CD4-positive, alpha-beta T cell treated with Interleukin-4 for 4 hours (primary cell): ENCODE results near the gene AKNA.

ENCODE experiments used
- DNase-seq: peaks from one replicate; pipeline ENCODE4 v3.0.0-alpha.2; 2020

The AKNA gene

GRCh38 chr9:114316605-114317230, 71.1 kb downstream of the AKNA start:
- DNase-seq = no peak

GRCh38 chr9:114315723-114316363, 71.9 kb downstream of the AKNA start:
- no peak for DNase-seq

- DNase-seq = no peak
Measured at GRCh38 chr9:114314881-114315722, 72.7 kb downstream of the AKNA start.

GRCh38 chr9:114314256-114314867, 73.4 kb downstream of the AKNA start:
- DNase-seq = no peak

- DNase-seq = no peak
Measured at GRCh38 chr9:114313186-114313585, 74.6 kb downstream of the AKNA start.

- no peak for DNase-seq
Measured at GRCh38 chr9:114312513-114312875, 75.3 kb downstream of the AKNA start.

- DNase-seq = no peak
Measured at GRCh38 chr9:114311571-114312512, 75.9 kb downstream of the AKNA start.

GRCh38 chr9:114310471-114311450, 77.0 kb downstream of the AKNA start:
- DNase-seq = no peak

GRCh38 chr9:114309096-114309495, 78.7 kb downstream of the AKNA start:
- DNase-seq = no peak

- no peak for DNase-seq
Measured at GRCh38 chr9:114308361-114308950, 79.3 kb downstream of the AKNA start.

GRCh38 chr9:114307899-114308267, 79.9 kb downstream of the AKNA start:
- DNase-seq = no peak

- DNase-seq = no peak
Measured at GRCh38 chr9:114304416-114305188, 83.2 kb downstream of the AKNA start.

- no peak for DNase-seq
Measured at GRCh38 chr9:114303977-114304376, 83.8 kb downstream of the AKNA start.

GRCh38 chr9:114303571-114303970, 84.2 kb downstream of the AKNA start:
- no peak for DNase-seq

- no peak for DNase-seq
Measured at GRCh38 chr9:114302727-114303126, 85.1 kb downstream of the AKNA start.

GRCh38 chr9:114301798-114302565, 85.8 kb downstream of the AKNA start:
- DNase-seq = no peak

- no peak for DNase-seq
Measured at GRCh38 chr9:114300846-114301797, 86.7 kb downstream of the AKNA start.
